NCI-H510A (cell line): ENCODE results near the gene KDM5D.

Source experiments
- DNase-seq: peaks from one replicate; lab custom pipeline; 2025; lab: John Stamatoyannopoulos, UW

The KDM5D gene

DNA sequence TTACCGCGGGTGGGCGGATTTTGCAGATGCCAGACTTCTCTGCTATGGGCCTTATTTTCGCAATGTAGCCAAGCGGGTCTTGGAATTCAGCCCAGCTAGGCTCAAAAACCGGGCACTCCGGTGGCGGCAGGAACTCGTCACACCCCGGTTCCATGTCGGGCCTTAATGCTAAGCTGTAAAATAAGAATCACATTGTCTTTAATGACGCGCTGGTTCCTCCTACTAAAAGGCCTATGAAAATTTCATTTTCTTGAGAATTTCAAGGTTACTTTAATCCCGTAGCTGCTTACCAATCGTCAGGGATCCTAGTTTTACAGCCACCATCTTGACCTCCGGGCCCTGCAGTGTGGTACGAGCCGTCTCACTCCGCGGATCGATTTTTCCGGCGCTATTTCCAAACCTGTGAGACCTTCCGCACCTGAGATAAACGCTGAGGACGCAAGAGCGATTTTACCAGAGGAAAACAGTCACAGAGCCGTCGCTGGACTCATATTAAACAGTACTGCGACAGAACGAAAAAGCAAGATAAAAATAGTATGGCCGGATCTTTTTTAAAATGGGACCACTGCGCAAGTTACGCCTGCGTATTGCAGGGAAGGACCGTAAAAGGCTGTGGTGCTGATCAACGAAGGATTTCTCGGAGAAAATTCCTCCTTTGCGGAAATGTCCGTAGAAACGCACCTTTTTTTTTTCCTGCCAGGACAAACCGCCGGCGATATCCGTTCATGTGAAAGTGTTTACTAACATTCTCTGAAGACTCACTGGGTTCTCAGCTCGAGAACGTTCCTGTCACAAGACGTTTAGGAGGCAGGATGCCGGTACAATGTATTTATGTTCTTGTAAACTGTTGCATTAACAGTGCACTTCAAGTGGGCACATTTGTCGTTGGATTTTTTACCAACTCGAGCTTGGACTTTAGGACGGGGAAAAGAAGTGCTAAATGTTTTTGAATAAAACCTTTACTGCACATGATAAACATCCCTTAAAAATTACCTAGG is at the start of gene KDM5D:
Gene KDM5D (minus strand): TSS at position 346 of the 998 bp plus-strand sequence. CDS start 192 bp downstream, at position 154.
- DNase-seq, result no peak

DNA sequence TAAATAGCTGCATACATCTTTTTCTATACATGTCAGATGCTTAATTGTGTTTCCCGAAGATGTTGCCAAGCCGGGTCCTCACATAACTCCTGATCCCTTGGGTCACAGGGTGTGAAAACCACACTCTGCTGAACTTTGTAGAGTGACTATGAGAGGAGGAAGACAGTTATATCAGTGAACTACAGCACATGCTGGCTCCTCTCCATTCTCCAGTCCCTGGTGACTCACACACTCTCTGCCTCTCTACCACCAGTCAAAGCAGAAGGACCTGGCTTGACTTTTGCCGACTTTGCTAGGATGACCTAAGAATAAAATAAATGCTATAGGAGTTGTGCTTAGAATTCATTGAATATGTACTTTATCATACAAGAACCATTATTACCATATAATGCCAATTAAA is 23.8 kb upstream of the KDM5D start:
- DNase-seq, result no peak

DNA sequence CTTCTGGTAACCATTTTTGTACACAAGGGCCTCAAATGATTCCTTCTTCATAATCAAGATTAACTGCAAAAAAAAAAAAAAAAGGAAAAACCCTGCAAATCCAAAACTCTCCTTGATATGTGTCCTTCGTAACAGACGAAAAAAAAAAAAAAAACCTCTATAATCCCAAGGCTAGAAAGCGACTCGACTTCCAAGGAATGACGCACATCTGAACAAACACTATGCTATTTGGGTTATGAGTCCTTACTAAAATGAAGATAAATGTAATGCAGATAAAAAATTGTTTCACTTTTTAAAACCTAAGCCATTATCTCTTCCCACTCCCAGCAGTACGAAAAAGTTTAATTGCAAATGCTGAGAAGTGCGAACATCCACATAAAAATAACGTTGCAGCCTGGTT is 1.2 kb downstream of the KDM5D start:
- no peak for DNase-seq

DNA sequence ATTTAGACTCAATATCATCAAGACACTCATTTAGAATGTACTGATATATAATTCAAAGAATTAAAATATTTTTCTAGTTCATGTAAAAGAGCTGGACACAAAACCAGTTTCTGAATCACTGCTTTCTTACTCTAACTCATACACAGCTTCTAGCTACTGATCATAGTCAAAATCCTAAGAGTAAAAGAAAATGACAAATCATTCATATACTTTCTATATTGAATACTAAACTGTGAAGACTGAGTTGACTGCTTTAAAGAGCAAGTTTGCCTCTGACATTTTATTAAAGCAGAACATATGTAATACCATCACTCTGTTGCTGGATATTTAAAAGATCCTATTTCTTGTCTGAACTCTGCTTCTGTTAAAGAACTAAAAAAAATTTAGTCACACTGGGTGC is 2.4 kb downstream of the KDM5D start:
- DNase-seq, result no peak

DNA sequence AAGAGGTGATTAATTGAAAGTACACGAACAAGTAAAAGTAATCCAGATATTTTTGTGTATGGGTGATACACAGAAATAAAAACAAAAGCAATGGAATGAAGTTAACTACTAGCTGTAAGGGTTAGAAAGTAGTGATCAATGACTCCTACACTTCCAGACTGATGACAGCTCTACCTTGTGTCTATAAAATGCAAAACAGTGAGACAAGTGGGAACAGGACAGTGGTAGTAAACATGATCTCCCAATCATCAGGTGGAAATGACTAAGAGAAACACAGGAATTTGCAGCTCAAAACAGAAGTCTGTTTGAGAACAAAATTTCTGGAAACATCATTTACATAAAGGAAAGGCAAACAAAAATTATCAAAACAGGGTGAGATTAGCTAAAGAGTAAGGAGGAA is 10.1 kb downstream of the KDM5D start:
- DNase-seq, result no peak

DNA sequence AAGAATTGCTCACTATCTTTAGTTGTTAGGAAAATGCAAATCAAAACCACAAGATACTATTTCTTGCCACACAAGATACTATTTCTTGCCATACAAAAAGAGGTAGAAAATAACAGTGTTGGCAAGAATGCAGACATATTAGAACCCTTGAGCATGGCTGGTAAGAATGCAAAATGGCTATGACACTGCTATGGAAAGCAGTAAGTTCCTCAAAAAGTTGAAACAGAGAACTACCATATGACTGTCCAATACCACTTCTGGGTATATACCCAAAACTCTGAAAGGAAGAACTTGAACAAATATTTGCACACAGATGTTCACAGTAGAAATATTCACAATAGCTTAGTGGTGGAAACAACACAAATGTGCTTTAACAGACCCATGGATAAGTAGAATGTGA is 26.6 kb downstream of the KDM5D start:
- DNase-seq, result no peak

DNA sequence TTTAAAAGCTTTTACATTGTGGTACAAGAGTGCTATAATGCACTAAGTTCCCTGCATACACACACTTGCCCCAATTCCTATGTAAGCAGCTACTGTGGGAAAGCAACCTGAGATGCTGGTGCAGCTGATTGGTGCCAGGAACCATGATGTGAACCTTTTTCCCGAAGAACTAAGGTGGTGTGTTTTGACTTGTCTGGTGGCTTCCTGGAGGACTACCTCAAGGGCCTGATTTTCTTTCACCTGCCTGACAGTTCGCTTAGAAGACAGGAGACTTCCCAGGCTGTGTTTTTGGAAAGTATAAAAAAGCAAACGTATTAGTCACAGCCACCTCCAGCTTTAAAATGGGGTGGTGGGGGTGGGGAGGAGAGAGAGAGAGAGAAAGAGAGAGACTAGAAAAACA is 27.4 kb downstream of the KDM5D start:
- DNase-seq, result no peak

DNA sequence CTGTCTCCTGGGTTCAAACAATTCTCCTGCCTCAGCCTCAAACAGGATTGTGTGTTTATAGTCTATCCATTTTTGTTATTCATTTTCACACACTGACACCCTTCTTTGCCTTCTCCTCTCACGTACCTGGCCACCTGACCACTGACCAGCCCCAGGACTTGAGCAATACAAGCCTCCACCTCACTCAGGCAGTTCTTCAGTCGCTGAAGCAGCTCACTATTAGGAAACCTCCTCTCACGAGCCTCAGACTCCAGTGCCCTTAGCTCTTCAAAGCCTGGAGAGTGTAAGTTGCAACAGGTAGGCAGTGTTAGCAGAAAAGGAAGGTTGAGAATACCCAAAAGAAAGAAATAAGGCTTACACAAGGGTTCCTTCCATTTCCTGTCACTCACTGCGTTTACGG is 29.3 kb downstream of the KDM5D start:
- no peak for DNase-seq

DNA sequence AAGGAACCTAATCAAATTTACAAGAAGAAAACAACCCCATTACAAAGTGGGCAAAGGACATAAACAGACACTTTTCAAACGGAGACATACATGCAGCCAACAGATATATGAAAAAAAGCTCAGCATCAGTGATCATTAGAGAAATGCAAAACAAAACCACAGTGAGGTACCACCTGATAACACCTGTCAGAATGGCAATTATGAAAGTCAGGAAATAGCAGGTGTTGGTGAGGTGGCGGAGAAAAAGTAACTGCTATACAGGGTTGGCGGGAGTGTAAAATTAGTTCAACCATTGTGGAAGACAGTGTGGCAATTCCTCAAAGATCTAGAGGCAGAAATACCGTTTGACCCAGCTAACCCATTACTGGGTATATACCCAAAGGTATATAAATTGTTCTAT is 31.1 kb downstream of the KDM5D start:
- DNase-seq, result no peak

DNA sequence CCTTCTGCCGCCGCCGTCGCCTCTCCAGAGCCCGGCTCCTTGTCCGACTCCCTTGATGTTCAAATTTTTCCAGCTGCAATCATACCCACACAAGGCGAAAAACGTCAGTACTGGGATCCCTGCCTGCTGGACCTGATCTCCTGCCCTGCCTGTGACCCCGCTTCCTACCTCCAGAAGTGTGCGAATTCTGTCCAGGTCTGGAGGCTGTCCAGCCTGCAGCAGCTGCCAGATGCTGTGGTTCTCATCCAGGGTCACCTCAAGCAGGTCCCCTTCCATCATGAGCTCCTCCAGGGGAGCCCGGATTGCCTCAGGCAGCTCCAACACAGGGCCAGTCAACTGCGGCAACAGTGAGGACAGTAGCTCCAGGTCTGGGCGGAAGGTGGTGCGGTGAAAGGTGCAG is 38.3 kb downstream of the KDM5D start:
- DNase-seq, result no peak

DNA sequence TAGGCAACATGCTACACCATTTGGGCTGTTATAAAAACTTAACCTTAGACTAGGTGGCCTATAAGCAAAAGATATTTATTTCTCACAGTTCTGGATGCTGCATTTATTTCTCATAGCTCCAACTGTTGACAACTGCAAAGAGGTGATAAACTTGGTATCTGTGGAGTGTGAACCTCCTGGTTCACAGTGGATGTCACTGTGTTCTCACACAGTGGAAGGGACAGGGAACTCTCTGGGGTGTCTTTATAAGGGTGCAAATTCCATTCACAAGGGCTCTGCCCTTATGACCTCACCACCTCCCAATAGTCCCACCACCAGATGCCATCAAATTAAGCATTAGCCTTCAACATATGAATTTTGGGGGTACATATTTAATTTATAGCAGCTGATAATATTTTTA is 46.0 kb downstream of the KDM5D start:
- DNase-seq, result no peak

DNA sequence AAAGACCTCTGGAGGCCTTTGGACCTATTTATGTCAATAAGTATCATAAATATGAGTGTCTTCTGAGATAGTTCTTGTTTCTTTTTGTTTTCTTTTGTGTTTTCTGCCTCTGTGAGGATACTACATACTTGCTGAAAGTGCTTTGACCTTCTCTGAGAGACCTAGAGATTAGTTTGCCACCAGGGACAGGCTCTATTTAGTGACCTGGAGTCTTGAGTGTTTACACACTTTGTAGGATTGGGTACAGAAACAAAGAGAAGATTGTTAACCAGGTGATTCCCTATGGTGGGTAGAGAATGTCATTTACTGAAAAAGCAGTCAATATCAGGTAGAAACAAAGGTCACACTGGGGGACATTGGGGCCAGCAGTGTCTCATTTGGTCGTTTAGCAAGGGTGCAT is 63.7 kb downstream of the KDM5D start:
- no peak for DNase-seq
